Subcutaneous adipose tissue (tissue), 4 donors: Measurements from ENCODE around the gene KRT6B. TPM values are rescaled to one million over a fixed set of nuclear protein-coding genes. Genes with fewer than 3 reads are reported as not detected.

Source experiments
- CTCF ChIP-seq: fragments of 450-650 bp; IDR thresholded peaks from one replicate; pipeline ENCODE4 v1.5.1; 2016; ENCODE audit warnings: low read depth, mild to moderate bottlenecking, control low read depth, antibody characterized with exemption, moderate library complexity
- total RNA-seq, 4 donors: library from RNA; depleted of rRNA; stranded (reverse); fragments of >200 nt; gene quantifications; one replicate each; pipeline ENCODE4 v1.1.0, GENCODE V29; 2016

The KRT6B gene
- total RNA-seq, 4 donors from 2014 or later: not detected

GRCh38 chr12:52458861-52459260 lies 6.9 kb upstream of the KRT6B start:
- no peak for TF ChIP-seq CTCF

GRCh38 chr12:52455821-52456220 lies 3.9 kb upstream of the KRT6B start:
- no peak for TF ChIP-seq CTCF

GRCh38 chr12:52454411-52455201 lies 2.7 kb upstream of the KRT6B start:
- TF ChIP-seq CTCF: no peak

- no peak for TF ChIP-seq CTCF
These were observed 3.7 kb downstream of the KRT6B start for GRCh38 chr12:52448228-52448627.

- TF ChIP-seq CTCF: no peak
These were observed 5.4 kb downstream of the KRT6B start for GRCh38 chr12:52446367-52447045.

GRCh38 chr12:52445876-52446275 lies 6.1 kb downstream of the KRT6B start:
- no peak for TF ChIP-seq CTCF
